Measurements from ENCODE around the gene CHGA. TPM values are rescaled to one million over a fixed set of nuclear protein-coding genes. Genes with fewer than 3 reads are reported as not detected.

CHGA gene
- total and polyA plus RNA-seq, 2 donors (not counting 1 experiment from before 2014, with no cell fraction given), result not detected

DNA sequence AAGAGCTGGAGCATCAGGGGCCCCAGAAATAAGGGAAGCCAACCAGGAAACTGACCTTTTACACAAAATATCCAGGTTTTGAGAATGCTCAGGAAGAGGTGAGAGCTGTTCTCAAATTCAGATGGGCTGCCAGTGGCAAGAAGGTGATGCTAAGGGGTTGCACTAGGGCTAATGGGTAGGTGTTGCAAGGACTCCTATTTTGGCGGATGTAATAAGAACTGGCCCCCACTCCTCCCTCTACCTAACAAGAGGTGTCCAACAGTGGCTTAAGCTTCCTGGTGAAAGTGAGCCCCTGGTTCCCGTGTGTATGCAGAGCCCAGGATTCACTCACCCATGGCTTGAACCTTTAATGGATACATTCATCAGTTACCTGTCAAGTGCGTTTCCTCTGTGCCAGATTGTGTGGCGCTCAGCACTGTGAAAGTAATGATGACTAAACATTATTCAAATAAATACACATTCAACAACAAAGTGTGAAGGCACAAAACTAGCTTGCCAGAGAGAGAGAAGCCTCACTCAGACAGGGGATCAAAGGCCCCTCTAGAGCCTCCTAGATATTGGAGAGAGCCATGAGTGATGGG, 705 bp upstream of the CHGA start:
- POLR2A ChIA-PET, result no interaction called here
- intact Hi-C loops (cut with micrococcal nuclease), result no loop called here

DNA sequence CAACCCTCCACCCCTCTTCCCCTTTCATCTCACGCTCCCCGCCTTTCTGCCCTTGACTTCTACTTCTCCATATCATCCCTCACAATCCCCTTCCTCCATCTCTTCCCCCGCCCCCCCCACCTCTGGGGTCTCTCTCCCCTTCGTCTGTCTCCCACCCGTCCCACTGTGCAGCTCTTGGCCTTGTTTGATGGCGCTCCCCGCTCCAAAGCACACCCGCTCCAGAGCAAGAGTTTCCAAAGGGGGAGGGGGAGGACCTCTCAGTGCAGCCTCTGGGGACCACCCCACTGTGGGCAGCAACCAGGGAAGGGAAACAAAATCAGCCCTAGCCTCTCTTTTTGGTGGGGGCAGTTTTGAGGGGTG, 774 bp downstream of the CHGA start:
- Histone ChIP-seq H3K27me3 (replicated peaks in 1 of 4; ENCODE audit: control extremely low read depth in 1 of 4, control insufficient read depth in 3 of 4, insufficient read depth in 4 of 4, low read length in 3 of 4) (peaks cover 0 to 21% (median 3%) of the 10 kb centered on the region in 4 experiments), H3K9ac (ENCODE audit: low read length) (no peak overlapping the region), H4K20me1 (ENCODE audit: control insufficient read depth, insufficient read depth, low read length, poor library complexity, severe bottlenecking) (no peaks in the 10 kb centered on the region), H3K36me3 (replicated peaks in 1 of 2; ENCODE audit: control extremely low read depth in 1 of 2, control insufficient read depth in 1 of 2, extremely low read depth in 1 of 2, insufficient read depth in 2 of 2, low read length in 1 of 2) (no peaks in the 10 kb centered on the region), H2AFZ (ENCODE audit: insufficient read depth, low read depth, low read length, poor library complexity, severe bottlenecking) (no peak overlapping the region), H3K79me2 (ENCODE audit: control insufficient read depth, insufficient read depth, low read length) (no peaks in the 10 kb centered on the region), H3K4me3 (ENCODE audit: control extremely low read depth in 1 of 5, extremely low read depth in 1 of 5, insufficient read depth in 1 of 5, low read depth in 2 of 5, low read length in 4 of 5) (no peak overlapping the region), H3K4me2 (replicated peaks; ENCODE audit: low read depth, low read length, poor library complexity, severe bottlenecking) (no peak overlapping the region), H3K27ac (ENCODE audit: low read length in 2 of 2) (no peak overlapping the region), H3K9me3 (ENCODE audit: control extremely low read depth in 1 of 3, control insufficient read depth in 2 of 3, insufficient read depth in 1 of 3, low read length in 2 of 3) (peaks cover 0 to 11% (median 0%) of the 10 kb centered on the region in 3 donors), H3K4me1 (ENCODE audit: control insufficient read depth in 2 of 2, insufficient read depth in 2 of 2, low read length in 2 of 2) (peaks cover 6 to 8% of the 10 kb centered on the region in 2 donors)
- DNase-seq, result no peak
- ChIA-PET POLR2A (no interaction called here), CTCF (no interaction called here)
- H3K4me3 Mint-ChIP-seq, result no peak overlapping the region
- no peak for ATAC-seq (ENCODE audit: low read depth)
- no peak overlapping the region for H3K27ac Mint-ChIP-seq
- TF ChIP-seq, protein P1, sequence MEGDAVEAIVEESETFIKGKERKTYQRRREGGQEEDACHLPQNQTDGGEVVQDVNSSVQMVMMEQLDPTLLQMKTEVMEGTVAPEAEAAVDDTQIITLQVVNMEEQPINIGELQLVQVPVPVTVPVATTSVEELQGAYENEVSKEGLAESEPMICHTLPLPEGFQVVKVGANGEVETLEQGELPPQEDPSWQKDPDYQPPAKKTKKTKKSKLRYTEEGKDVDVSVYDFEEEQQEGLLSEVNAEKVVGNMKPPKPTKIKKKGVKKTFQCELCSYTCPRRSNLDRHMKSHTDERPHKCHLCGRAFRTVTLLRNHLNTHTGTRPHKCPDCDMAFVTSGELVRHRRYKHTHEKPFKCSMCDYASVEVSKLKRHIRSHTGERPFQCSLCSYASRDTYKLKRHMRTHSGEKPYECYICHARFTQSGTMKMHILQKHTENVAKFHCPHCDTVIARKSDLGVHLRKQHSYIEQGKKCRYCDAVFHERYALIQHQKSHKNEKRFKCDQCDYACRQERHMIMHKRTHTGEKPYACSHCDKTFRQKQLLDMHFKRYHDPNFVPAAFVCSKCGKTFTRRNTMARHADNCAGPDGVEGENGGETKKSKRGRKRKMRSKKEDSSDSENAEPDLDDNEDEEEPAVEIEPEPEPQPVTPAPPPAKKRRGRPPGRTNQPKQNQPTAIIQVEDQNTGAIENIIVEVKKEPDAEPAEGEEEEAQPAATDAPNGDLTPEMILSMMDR (IDR thresholded peaks at IDR 0.05), result no peak
- no peak for TF ChIP-seq EZH2 (IDR thresholded peaks at IDR 0.05; ENCODE audit: borderline replicate concordance, insufficient read depth, low read depth, low read length, poor library complexity, severe bottlenecking)
- 42% methylated on average over 6 of the region's 8 CpGs for WGBS (ENCODE audit: insufficient coverage)
- no peaks in the 10 kb centered on the region for H3K9me3 Mint-ChIP-seq (ENCODE audit: insufficient read depth)
- peaks cover 42% of the 10 kb centered on the region for H3K27me3 Mint-ChIP-seq
- intact Hi-C loops (cut with micrococcal nuclease), result no loop called here
- peaks cover 15% of the 10 kb centered on the region for H3K4me1 Mint-ChIP-seq

More for the DNA sequence above, 705 bp upstream of the CHGA start:
- peaks cover 6 to 8% of the 10 kb centered on the region in 2 donors for H3K4me1 ChIP-seq (ENCODE audit: control insufficient read depth in 2 of 2, insufficient read depth in 2 of 2, low read length in 2 of 2)
- peaks cover 0 to 21% (median 3%) of the 10 kb centered on the region in 4 experiments for H3K27me3 ChIP-seq (replicated peaks in 1 of 4; ENCODE audit: control extremely low read depth in 1 of 4, control insufficient read depth in 3 of 4, insufficient read depth in 4 of 4, low read length in 3 of 4)
- H3K9ac ChIP-seq (ENCODE audit: low read length), result no peak overlapping the region
- no peak overlapping the region for H3K27ac ChIP-seq (ENCODE audit: low read length in 2 of 2)
- Mint-ChIP-seq H3K9me3 (ENCODE audit: insufficient read depth) (no peaks in the 10 kb centered on the region), H3K27me3 (peaks cover 47% of the 10 kb centered on the region), H3K4me1 (peaks cover 15% of the 10 kb centered on the region), H3K4me3 (no peak overlapping the region), H3K27ac (no peak overlapping the region)
- DNase-seq (no peak), ATAC-seq (ENCODE audit: low read depth) (no peak)
- no CpG with 5 or more reads among the region's 4 CpGs for WGBS (ENCODE audit: insufficient coverage)
- H2AFZ ChIP-seq (ENCODE audit: insufficient read depth, low read depth, low read length, poor library complexity, severe bottlenecking), result no peak overlapping the region
- CTCF ChIA-PET, result no interaction called here
- H3K4me3 ChIP-seq (ENCODE audit: control extremely low read depth in 1 of 5, extremely low read depth in 1 of 5, insufficient read depth in 1 of 5, low read depth in 2 of 5, low read length in 4 of 5), result no peak overlapping the region
- H3K36me3 ChIP-seq (replicated peaks in 1 of 2; ENCODE audit: control extremely low read depth in 1 of 2, control insufficient read depth in 1 of 2, extremely low read depth in 1 of 2, insufficient read depth in 2 of 2, low read length in 1 of 2), result no peaks in the 10 kb centered on the region
- H4K20me1 ChIP-seq (ENCODE audit: control insufficient read depth, insufficient read depth, low read length, poor library complexity, severe bottlenecking), result no peaks in the 10 kb centered on the region
- H3K4me2 ChIP-seq (replicated peaks; ENCODE audit: low read depth, low read length, poor library complexity, severe bottlenecking), result no peak overlapping the region
- no peaks in the 10 kb centered on the region for H3K79me2 ChIP-seq (ENCODE audit: control insufficient read depth, insufficient read depth, low read length)
- H3K9me3 ChIP-seq (ENCODE audit: control extremely low read depth in 1 of 3, control insufficient read depth in 2 of 3, insufficient read depth in 1 of 3, low read length in 2 of 3), result peaks cover 0 to 17% (median 0%) of the 10 kb centered on the region in 3 donors
- no peak for TF ChIP-seq EZH2 (IDR thresholded peaks at IDR 0.05; ENCODE audit: borderline replicate concordance, insufficient read depth, low read depth, low read length, poor library complexity, severe bottlenecking)
- TF ChIP-seq, protein P1 (IDR thresholded peaks at IDR 0.05), result no peak

Measured in B cell (primary cell).